ENCODE measurements around the gene ZNF71.
A peak's percentile ranks its signal among the peaks of the same experiment; 100 is the strongest.

ZNF71 gene

DNA sequence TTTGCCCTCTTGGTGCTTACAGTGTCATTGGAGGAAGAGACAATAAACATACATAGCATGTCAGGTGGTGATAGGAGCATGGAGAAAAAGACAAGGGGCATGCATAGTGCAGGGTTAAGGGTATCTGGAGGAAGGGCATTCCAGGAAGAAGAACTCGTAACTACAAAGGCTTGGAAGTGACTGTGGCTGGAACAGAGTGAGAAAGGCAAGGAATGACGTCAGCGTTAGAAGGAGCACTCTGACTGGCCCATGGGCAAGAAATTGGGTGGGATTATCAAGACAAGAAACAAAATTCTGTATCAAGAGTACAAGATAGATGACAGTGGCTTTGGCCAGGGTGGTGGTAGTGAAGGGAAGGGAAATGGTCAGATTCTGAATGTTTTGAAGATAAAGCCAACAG, 59.0 kb downstream of the ZNF71 start:
- H3K27me3 ChIP-seq (replicated peaks; ENCODE audit: control insufficient read depth, insufficient read depth, low read length, poor library complexity, severe bottlenecking) = no peaks in the 10 kb centered on the region
- no peaks in the 10 kb centered on the region for H3K4me1 ChIP-seq (ENCODE audit: control insufficient read depth, insufficient read depth, low read length, poor library complexity, severe bottlenecking)
- no peak for DNase-seq
- H3K27ac ChIP-seq (ENCODE audit: insufficient read depth, low read length, poor library complexity, severe bottlenecking) = no peak overlapping the region
- no peak overlapping the region for H3K4me3 ChIP-seq (ENCODE audit: insufficient read depth, low read depth, low read length, poor library complexity, severe bottlenecking)
- H3K36me3 ChIP-seq (ENCODE audit: control insufficient read depth, insufficient read depth, low read length) = no peaks in the 10 kb centered on the region
- H3K9me3 ChIP-seq (ENCODE audit: control insufficient read depth, low read length) = no peaks in the 10 kb centered on the region

DNA sequence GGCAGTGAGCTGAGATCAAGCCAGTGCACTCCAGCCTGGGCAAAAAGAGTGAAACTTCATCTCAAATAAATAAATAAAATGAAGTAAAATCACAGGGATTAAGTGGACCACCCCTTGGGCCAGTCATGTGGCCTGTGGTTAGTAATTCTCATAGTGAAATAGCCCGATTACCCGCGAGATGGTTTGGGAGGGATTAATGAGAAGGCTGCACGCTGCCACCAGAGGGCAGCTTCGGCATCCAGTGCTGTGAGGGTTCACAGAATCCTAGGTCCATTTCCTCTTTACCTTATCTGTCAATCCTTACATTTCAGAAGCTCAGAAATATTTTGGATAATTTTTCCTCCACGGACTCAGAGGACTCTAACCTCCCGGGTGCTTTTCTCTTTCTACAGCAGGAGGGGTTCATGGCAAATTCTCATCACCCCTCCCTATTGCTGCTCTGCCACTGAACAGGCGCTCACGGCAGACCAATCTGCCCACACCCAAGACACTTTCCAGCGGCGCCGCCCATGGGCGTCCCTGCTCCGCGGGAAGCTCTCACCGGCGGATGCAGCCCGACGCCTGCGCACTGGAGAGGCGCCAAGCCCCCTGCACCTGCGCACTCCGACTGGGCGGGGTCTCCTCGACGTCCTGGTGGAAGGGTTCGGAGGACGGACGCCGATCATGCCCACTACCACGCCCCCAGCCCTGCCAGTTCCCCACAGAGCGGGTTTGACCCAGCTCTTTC, 65.4 kb downstream of the ZNF71 start:
- Histone ChIP-seq H3K27ac (ENCODE audit: insufficient read depth, low read length, poor library complexity, severe bottlenecking) (no peak overlapping the region), H3K9me3 (ENCODE audit: control insufficient read depth, low read length) (no peaks in the 10 kb centered on the region), H3K4me1 (ENCODE audit: control insufficient read depth, insufficient read depth, low read length, poor library complexity, severe bottlenecking) (no peaks in the 10 kb centered on the region), H3K27me3 (replicated peaks; ENCODE audit: control insufficient read depth, insufficient read depth, low read length, poor library complexity, severe bottlenecking) (no peaks in the 10 kb centered on the region), H3K36me3 (ENCODE audit: control insufficient read depth, insufficient read depth, low read length) (no peaks in the 10 kb centered on the region), H3K4me3 (ENCODE audit: insufficient read depth, low read depth, low read length, poor library complexity, severe bottlenecking) (no peak overlapping the region)
- DNase-seq = no peak

DNA sequence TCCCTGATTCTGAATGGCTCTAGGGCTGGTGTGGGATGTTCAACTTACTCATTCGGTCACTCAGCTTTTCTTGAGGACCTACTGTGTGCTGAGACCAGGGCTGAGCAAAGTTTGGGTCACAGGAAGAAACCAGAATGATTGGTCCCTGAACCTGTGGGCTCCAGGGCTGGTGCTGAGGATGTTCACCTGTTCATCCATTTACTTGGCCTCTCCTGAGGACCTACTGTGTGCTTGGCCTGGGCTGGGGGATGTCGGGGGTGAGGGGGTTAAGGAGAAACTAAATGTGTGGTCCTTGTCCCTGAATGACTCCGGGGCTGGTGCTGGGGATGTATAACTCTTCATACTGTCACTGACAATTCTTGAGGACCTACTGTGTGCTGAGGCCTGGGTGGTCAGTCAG, 66.1 kb downstream of the ZNF71 start:
- Histone ChIP-seq H3K27me3 (replicated peaks; ENCODE audit: control insufficient read depth, insufficient read depth, low read length, poor library complexity, severe bottlenecking) (no peaks in the 10 kb centered on the region), H3K27ac (ENCODE audit: insufficient read depth, low read length, poor library complexity, severe bottlenecking) (no peak overlapping the region), H3K36me3 (ENCODE audit: control insufficient read depth, insufficient read depth, low read length) (no peaks in the 10 kb centered on the region), H3K4me3 (ENCODE audit: insufficient read depth, low read depth, low read length, poor library complexity, severe bottlenecking) (no peak overlapping the region), H3K9me3 (ENCODE audit: control insufficient read depth, low read length) (no peaks in the 10 kb centered on the region), H3K4me1 (ENCODE audit: control insufficient read depth, insufficient read depth, low read length, poor library complexity, severe bottlenecking) (no peaks in the 10 kb centered on the region)
- no peak for DNase-seq

DNA sequence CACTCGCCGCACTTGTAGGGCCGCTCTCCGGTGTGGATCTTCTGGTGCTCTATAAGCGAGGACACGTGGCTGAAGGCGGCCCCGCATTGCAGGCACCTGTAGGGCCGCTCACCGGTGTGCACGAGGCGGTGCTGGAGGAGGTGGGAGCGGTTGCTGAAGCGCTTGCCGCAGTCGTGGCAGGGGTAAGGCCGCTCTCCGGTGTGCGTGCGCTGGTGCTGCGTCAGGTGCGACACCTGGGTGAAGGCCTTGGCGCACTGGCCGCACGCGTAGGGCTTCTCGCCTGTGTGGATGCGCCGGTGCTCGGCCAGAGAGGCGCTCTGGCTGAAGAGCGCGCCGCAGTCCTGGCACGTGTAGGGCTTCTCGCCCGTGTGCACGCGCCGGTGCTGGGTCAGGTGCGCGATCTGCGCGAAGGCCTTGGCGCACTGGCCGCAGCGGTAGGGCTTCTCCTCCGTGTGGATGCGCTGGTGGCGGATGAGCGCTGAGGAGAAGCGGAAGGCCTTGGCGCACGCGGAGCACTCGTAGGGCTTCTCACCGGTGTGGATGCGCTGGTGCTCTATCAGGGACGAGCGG, 68.9 kb downstream of the ZNF71 start:
- H3K4me3 ChIP-seq (ENCODE audit: insufficient read depth, low read depth, low read length, poor library complexity, severe bottlenecking) = no peak overlapping the region
- H3K27me3 ChIP-seq (replicated peaks; ENCODE audit: control insufficient read depth, insufficient read depth, low read length, poor library complexity, severe bottlenecking) = no peaks in the 10 kb centered on the region
- DNase-seq = no peak
- no peaks in the 10 kb centered on the region for H3K4me1 ChIP-seq (ENCODE audit: control insufficient read depth, insufficient read depth, low read length, poor library complexity, severe bottlenecking)
- H3K9me3 ChIP-seq (ENCODE audit: control insufficient read depth, low read length) = no peaks in the 10 kb centered on the region
- no peaks in the 10 kb centered on the region for H3K36me3 ChIP-seq (ENCODE audit: control insufficient read depth, insufficient read depth, low read length)
- no peak overlapping the region for H3K27ac ChIP-seq (ENCODE audit: insufficient read depth, low read length, poor library complexity, severe bottlenecking)

DNA sequence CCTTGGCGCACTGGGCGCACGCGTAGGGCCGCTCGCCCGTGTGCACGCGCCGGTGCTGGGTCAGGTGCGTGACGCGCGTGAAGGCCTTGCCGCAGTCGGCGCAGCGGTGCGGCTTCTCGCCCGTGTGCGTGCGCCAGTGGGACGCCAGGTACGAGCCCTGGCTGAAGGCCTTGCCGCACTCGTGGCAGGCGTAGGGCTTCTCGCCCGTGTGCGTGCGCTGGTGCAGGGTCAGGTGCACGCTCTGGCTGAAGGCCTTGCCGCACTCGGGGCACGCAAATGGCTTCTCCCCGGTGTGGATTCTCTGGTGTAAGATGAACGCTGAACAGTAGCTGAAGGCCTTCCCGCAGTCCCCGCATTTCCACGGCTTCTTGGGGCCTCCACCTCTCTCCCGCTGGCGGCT, 69.4 kb downstream of the ZNF71 start:
- Histone ChIP-seq H3K27me3 (replicated peaks; ENCODE audit: control insufficient read depth, insufficient read depth, low read length, poor library complexity, severe bottlenecking) (no peaks in the 10 kb centered on the region), H3K4me3 (ENCODE audit: insufficient read depth, low read depth, low read length, poor library complexity, severe bottlenecking) (no peak overlapping the region), H3K9me3 (ENCODE audit: control insufficient read depth, low read length) (no peaks in the 10 kb centered on the region), H3K36me3 (ENCODE audit: control insufficient read depth, insufficient read depth, low read length) (no peaks in the 10 kb centered on the region), H3K4me1 (ENCODE audit: control insufficient read depth, insufficient read depth, low read length, poor library complexity, severe bottlenecking) (no peaks in the 10 kb centered on the region), H3K27ac (ENCODE audit: insufficient read depth, low read length, poor library complexity, severe bottlenecking) (no peak overlapping the region)
- no peak for DNase-seq

DNA sequence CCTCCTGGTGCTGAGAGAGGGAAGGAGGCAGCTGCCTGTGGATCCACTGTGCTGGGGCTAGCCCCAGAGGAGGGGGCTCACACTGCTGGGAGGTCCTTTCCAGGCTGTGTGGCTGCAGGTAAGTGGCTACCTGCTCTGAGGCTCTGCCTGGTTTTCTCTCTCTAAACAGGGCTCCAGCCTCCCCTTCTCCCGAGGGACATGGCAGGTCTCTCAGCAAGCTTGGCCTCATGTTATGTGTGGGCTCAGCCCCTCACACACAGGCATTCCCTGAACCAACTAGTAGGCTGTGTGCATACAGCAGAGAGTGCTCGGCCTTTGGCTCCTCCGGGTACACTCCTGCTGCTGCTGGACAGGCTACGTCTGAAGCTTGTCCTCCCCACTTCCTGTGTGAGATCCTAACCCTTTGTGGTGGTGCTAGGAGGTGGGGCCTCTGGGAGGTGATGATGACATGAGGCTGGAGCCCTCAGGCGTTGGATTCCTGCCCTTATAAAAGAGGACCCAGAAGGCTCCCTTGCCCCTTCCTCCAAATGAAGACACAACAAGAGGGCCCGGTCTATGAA, 72.3 kb downstream of the ZNF71 start:
- H3K36me3 ChIP-seq (ENCODE audit: control insufficient read depth, insufficient read depth, low read length) = no peaks in the 10 kb centered on the region
- H3K4me1 ChIP-seq (ENCODE audit: control insufficient read depth, insufficient read depth, low read length, poor library complexity, severe bottlenecking) = no peaks in the 10 kb centered on the region
- H3K9me3 ChIP-seq (ENCODE audit: control insufficient read depth, low read length) = no peaks in the 10 kb centered on the region
- H3K27ac ChIP-seq (ENCODE audit: insufficient read depth, low read length, poor library complexity, severe bottlenecking) = no peak overlapping the region
- DNase-seq = no peak
- no peaks in the 10 kb centered on the region for H3K27me3 ChIP-seq (replicated peaks; ENCODE audit: control insufficient read depth, insufficient read depth, low read length, poor library complexity, severe bottlenecking)
- no peak overlapping the region for H3K4me3 ChIP-seq (ENCODE audit: insufficient read depth, low read depth, low read length, poor library complexity, severe bottlenecking)

DNA sequence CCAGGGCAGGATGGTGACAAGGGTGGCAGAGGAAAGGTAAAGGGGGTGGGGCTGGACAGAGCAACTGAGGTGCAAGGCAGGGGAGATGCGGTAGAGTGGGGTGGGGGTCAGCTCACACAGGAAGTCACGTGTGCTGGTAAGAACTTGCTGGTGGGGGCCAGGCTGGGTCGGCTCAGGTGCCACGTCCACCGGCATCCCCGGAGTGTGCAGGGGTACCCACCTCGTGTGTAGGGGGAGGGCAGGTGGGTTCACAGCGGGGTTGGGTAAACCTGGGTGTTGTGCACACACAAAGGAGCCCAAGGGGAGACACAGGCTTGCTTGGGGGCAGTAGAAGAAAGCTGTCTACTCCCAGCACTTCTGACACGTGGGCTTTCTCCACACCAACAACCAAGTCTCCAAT, 73.6 kb downstream of the ZNF71 start:
- H3K9me3 ChIP-seq (ENCODE audit: control insufficient read depth, low read length) = no peaks in the 10 kb centered on the region
- DNase-seq = no peak
- no peaks in the 10 kb centered on the region for H3K36me3 ChIP-seq (ENCODE audit: control insufficient read depth, insufficient read depth, low read length)
- H3K27ac ChIP-seq (ENCODE audit: insufficient read depth, low read length, poor library complexity, severe bottlenecking) = no peak overlapping the region
- no peak overlapping the region for H3K4me3 ChIP-seq (ENCODE audit: insufficient read depth, low read depth, low read length, poor library complexity, severe bottlenecking)
- no peaks in the 10 kb centered on the region for H3K4me1 ChIP-seq (ENCODE audit: control insufficient read depth, insufficient read depth, low read length, poor library complexity, severe bottlenecking)
- no peaks in the 10 kb centered on the region for H3K27me3 ChIP-seq (replicated peaks; ENCODE audit: control insufficient read depth, insufficient read depth, low read length, poor library complexity, severe bottlenecking)

DNA sequence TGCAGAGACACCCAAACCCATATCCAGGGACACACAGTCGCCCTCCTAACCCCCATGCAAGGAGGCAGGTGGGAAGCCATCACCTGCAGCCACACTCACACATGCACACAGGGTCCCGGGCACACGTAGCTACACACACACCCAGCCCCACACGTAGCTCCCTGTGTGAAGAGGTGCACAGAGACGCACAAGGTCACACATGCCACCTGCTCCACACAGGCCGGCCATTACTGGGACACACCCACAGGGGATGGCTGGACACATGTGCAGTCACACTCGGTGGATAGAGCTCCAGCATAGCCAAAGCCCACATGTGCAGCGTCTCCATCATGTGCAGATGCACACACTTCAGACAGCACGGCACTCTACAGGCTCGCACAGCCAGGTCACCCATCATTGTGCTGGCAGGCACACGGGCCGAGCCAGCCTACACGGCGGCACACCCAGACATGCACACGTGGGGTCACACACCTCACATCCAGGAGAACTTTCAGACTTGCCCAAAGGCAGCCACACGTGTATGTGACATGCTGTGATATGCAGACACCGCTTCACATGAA, 75.4 kb downstream of the ZNF71 start:
- Histone ChIP-seq H3K27me3 (replicated peaks; ENCODE audit: control insufficient read depth, insufficient read depth, low read length, poor library complexity, severe bottlenecking) (no peaks in the 10 kb centered on the region), H3K36me3 (ENCODE audit: control insufficient read depth, insufficient read depth, low read length) (no peaks in the 10 kb centered on the region), H3K4me3 (ENCODE audit: insufficient read depth, low read depth, low read length, poor library complexity, severe bottlenecking) (peak overlapping the region; percentile 51), H3K27ac (ENCODE audit: insufficient read depth, low read length, poor library complexity, severe bottlenecking) (no peak overlapping the region), H3K4me1 (ENCODE audit: control insufficient read depth, insufficient read depth, low read length, poor library complexity, severe bottlenecking) (no peaks in the 10 kb centered on the region), H3K9me3 (ENCODE audit: control insufficient read depth, low read length) (no peaks in the 10 kb centered on the region)
- DNase-seq = no peak

DNA sequence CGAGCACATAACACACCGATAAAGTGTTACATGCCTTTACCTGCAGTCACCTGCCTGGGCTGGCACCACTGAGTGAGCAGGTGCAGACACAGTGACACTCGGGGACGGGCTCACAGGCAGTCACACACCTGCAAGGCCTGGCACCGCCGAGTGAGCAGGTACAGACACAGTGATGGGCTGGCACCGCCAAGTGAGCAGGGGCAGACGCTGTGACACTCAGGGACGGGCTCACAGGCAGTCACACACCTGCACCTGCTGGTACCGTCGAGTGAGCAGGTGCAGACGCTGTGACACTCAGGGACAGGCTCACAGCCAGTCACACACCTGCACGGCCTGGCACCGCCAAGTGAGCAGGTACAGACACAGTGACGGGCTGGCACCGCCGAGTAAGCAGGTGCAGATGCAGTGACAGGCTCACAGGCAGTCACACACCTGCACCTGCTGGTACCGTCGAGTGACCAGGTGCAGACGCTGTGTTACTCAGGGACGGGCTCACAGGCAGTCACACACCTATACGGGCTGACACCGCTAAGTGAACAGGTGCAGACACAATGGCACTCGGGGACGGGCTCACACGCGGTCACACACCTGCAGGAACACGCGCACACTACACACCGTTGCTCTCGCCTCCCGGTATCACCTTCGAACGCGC, 76.0 kb downstream of the ZNF71 start:
- H3K9me3 ChIP-seq (ENCODE audit: control insufficient read depth, low read length) = no peaks in the 10 kb centered on the region
- peak overlapping the region; percentile 7 for H3K27ac ChIP-seq (ENCODE audit: insufficient read depth, low read length, poor library complexity, severe bottlenecking)
- no peaks in the 10 kb centered on the region for H3K4me1 ChIP-seq (ENCODE audit: control insufficient read depth, insufficient read depth, low read length, poor library complexity, severe bottlenecking)
- H3K36me3 ChIP-seq (ENCODE audit: control insufficient read depth, insufficient read depth, low read length) = no peaks in the 10 kb centered on the region
- H3K4me3 ChIP-seq (ENCODE audit: insufficient read depth, low read depth, low read length, poor library complexity, severe bottlenecking) = peak overlapping the region; percentile 51
- no peaks in the 10 kb centered on the region for H3K27me3 ChIP-seq (replicated peaks; ENCODE audit: control insufficient read depth, insufficient read depth, low read length, poor library complexity, severe bottlenecking)
- no peak for DNase-seq

DNA sequence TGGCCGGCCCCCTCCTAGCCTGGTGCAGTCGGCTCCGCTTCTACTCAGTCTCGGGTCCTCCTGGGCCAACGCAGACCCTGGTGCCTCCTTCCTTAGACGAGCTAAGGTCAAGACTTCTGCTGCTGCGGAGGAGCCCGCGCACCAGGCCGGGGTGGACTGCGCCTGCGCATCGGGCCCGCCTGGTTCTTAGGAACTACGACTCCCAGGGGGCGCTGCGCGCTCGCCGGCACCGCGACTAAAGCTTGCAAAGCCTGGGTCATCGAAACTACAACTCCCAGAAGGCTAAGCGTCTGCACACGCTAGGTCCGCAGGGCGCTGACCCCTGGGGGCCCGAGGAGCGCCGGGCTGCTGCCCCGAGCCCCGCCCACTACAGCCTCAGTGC, 76.5 kb downstream of the ZNF71 start, which contains the start of gene ZNF835:
TSS of gene ZNF835 (minus strand) at position 145 of the 382 bp plus-strand sequence. CDS start 6,559 bp downstream, outside the sequence.
- no peaks in the 10 kb centered on the region for H3K27me3 ChIP-seq (replicated peaks; ENCODE audit: control insufficient read depth, insufficient read depth, low read length, poor library complexity, severe bottlenecking)
- H3K4me1 ChIP-seq (ENCODE audit: control insufficient read depth, insufficient read depth, low read length, poor library complexity, severe bottlenecking) = no peaks in the 10 kb centered on the region
- peak; percentile 22 to 55 (median 45) for DNase-seq
- peak within 1 kb of the TSS; percentile 51 for H3K4me3 ChIP-seq (ENCODE audit: insufficient read depth, low read depth, low read length, poor library complexity, severe bottlenecking)
- no peaks in the 10 kb centered on the region for H3K9me3 ChIP-seq (ENCODE audit: control insufficient read depth, low read length)
- no peaks in the 10 kb centered on the region for H3K36me3 ChIP-seq (ENCODE audit: control insufficient read depth, insufficient read depth, low read length)
- H3K27ac ChIP-seq (ENCODE audit: insufficient read depth, low read length, poor library complexity, severe bottlenecking) = peak within 1 kb of the TSS; percentile 7

Measured in effector memory CD4-positive, alpha-beta T cell (primary cell).